ENCODE data around the gene PARP12. TPM values are rescaled to one million over a fixed set of nuclear protein-coding genes. Genes with fewer than 3 reads are reported as not detected.

Gene PARP12
- total and polyA plus RNA-seq, 8 donors = 10.8 to 34.8 (median 22.3) TPM

GRCh38 chr7:140027858-140028257 lies 34.9 kb downstream of the PARP12 start:
- H3K4me1 ChIP-seq = no peaks in the 10 kb centered on the region
- H3K36me3 ChIP-seq = peaks cover 0 to 28% (median 0%) of the 10 kb centered on the region in 3 donors
- DNase-seq = no peak
- no peak for FAIRE-seq
- H3K27me3 ChIP-seq = no peaks in the 10 kb centered on the region
- TF ChIP-seq, protein P1, sequence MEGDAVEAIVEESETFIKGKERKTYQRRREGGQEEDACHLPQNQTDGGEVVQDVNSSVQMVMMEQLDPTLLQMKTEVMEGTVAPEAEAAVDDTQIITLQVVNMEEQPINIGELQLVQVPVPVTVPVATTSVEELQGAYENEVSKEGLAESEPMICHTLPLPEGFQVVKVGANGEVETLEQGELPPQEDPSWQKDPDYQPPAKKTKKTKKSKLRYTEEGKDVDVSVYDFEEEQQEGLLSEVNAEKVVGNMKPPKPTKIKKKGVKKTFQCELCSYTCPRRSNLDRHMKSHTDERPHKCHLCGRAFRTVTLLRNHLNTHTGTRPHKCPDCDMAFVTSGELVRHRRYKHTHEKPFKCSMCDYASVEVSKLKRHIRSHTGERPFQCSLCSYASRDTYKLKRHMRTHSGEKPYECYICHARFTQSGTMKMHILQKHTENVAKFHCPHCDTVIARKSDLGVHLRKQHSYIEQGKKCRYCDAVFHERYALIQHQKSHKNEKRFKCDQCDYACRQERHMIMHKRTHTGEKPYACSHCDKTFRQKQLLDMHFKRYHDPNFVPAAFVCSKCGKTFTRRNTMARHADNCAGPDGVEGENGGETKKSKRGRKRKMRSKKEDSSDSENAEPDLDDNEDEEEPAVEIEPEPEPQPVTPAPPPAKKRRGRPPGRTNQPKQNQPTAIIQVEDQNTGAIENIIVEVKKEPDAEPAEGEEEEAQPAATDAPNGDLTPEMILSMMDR (IDR thresholded peaks at IDR 0.05) = no peak
- no peak overlapping the region for H3K4me3 ChIP-seq
- H3K9me3 ChIP-seq = no peaks in the 10 kb centered on the region
- no peak for ATAC-seq
- WGBS, 2 donors = 86 to 94% methylated on average over 9 of the region's 9 CpGs
- intact Hi-C loops (cut with DNase I) = no loop called here
- H3K27ac ChIP-seq = no peak overlapping the region

GRCh38 chr7:140026935-140027334 lies 35.8 kb downstream of the PARP12 start:
- TF ChIP-seq, protein P1 (IDR thresholded peaks at IDR 0.05) = no peak
- ATAC-seq = no peak
- Histone ChIP-seq H3K27me3 (no peaks in the 10 kb centered on the region), H3K9me3 (no peaks in the 10 kb centered on the region), H3K4me1 (no peaks in the 10 kb centered on the region), H3K4me3 (no peak overlapping the region), H3K27ac (no peak overlapping the region), H3K36me3 (peaks cover 0 to 30% (median 0%) of the 10 kb centered on the region in 3 donors)
- intact Hi-C loops (cut with DNase I) = no loop called here
- WGBS, 2 donors = 97% methylated on average over 9 of the region's 9 CpGs
- DNase-seq = no peak
- no peak for FAIRE-seq

DNA sequence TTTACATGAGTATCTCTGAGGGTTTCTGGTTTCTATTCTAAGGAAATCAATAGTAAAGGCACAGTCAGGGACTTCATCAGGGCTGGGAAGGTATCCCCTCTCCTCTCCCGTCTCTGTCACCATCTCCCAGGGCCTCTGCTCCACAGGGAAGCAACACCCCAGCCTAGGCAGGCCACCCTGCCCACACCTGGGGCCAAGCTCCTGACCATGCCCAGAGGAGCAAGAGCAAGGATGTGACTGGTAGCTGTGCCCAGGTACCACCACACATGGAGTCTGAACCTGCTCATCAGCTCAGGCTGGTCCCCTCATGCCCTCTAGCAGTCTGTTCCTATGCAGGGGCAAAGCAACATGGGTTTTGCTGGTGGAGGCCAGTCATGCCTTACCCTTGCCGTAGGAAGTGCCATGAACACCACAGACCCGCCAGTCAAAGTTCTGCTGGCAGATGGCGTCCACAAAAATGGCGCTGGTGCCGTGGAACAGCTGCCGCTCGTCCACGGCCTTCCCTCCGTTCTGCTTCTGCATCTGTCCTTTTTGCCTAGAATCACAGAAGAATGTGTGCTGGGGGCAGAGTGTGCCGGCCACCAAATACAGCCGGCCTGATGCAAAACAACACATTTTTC lies 36.8 kb downstream of the PARP12 start:
- H3K4me1 ChIP-seq = no peaks in the 10 kb centered on the region
- no peaks in the 10 kb centered on the region for H3K9me3 ChIP-seq
- DNase-seq (no peak), FAIRE-seq (no peak), ATAC-seq (no peak)
- TF ChIP-seq, protein P1 (IDR thresholded peaks at IDR 0.05) = no peak
- no peaks in the 10 kb centered on the region for H3K27me3 ChIP-seq
- H3K36me3 ChIP-seq = peaks cover 0 to 30% (median 0%) of the 10 kb centered on the region in 3 donors
- intact Hi-C loops (cut with DNase I) = no loop called here
- H3K27ac ChIP-seq = no peak overlapping the region
- H3K4me3 ChIP-seq = no peak overlapping the region
- WGBS, 2 donors = 91 to 96% methylated on average over 12 of the region's 12 CpGs

DNA sequence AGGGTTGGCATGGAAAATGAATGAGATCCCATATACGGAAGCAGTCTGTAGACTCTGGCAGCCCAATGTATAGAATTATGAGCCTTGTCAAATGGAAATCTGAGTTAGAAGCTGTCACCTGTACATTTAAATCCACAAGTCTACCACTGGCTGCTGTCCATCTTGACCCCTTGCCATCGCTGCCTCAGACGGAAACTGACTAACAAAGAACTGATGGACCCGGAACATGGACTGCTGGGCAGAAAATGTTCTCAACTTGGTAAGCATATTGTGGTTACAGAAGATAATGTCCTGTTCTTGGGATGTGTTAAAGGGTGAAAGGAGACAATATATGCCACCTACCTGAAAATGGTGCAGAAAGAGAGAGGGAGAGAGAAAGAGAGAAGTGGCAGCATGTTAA lies 37.5 kb downstream of the PARP12 start:
- Histone ChIP-seq H3K9me3 (no peaks in the 10 kb centered on the region), H3K4me1 (no peaks in the 10 kb centered on the region), H3K27me3 (no peaks in the 10 kb centered on the region), H3K4me3 (no peak overlapping the region), H3K36me3 (peaks cover 0 to 30% (median 0%) of the 10 kb centered on the region in 3 donors), H3K27ac (no peak overlapping the region)
- ATAC-seq (no peak), DNase-seq (no peak), FAIRE-seq (no peak)
- WGBS, 2 donors = 92 to 98% methylated on average over 4 of the region's 4 CpGs
- intact Hi-C loops (cut with DNase I) = no loop called here
- TF ChIP-seq, protein P1 (IDR thresholded peaks at IDR 0.05) = no peak

GRCh38 chr7:140024585-140024984 lies 38.2 kb downstream of the PARP12 start:
- Histone ChIP-seq H3K36me3 (peaks cover 0 to 30% (median 0%) of the 10 kb centered on the region in 3 donors), H3K4me3 (no peak overlapping the region), H3K27me3 (no peaks in the 10 kb centered on the region), H3K27ac (no peak overlapping the region), H3K9me3 (no peaks in the 10 kb centered on the region), H3K4me1 (no peaks in the 10 kb centered on the region)
- TF ChIP-seq, protein P1 (IDR thresholded peaks at IDR 0.05) = no peak
- WGBS, 2 donors = 92 to 98% methylated on average over 18 of the region's 18 CpGs
- ATAC-seq (no peak), FAIRE-seq (no peak), DNase-seq (no peak)
- intact Hi-C loops (cut with DNase I) = no loop called here

All from pancreas (tissue), 10 donors.